Lower leg skin (tissue), 3 donors: ENCODE results near the gene EXD1.
A peak's percentile ranks its signal among the peaks of the same experiment; 100 is the strongest.

Source experiments
- CTCF ChIP-seq, 3 donors: fragments of 450-650 bp; IDR thresholded peaks; one replicate each; pipeline ENCODE4 v1.5.1; 2016; ENCODE audit warnings: antibody characterized with exemption in 3 of 3, mild to moderate bottlenecking in 3 of 3, moderate library complexity in 2 of 3
- POLR2A ChIP-seq, 2 donors: fragments of 450-650 bp; IDR thresholded peaks; one replicate each; pipeline ENCODE4 v1.6.1; 2016 to 2017; ENCODE audit warnings: antibody characterized with exemption in 2 of 2, mild to moderate bottlenecking in 1 of 2, moderate library complexity in 1 of 2

- TF ChIP-seq POLR2A (IDR thresholded peaks at IDR 0.05) = no peak
- TF ChIP-seq CTCF (IDR thresholded peaks at IDR 0.05) = peak in 1 of 3 donors; percentile 97
Measured at GRCh38 chr15:41230650-41231421, at the start of gene EXD1, which contains the start of gene CHP1.
